ENCODE data around the gene SEMA6C. TPM values are rescaled to one million over a fixed set of nuclear protein-coding genes. Genes with fewer than 3 reads are reported as not detected.
A peak's percentile ranks its signal among the peaks of the same experiment; 100 is the strongest.

Gene SEMA6C
- total and polyA plus RNA-seq, 11 donors: 16.4 to 97.1 (median 50.8) TPM

DNA sequence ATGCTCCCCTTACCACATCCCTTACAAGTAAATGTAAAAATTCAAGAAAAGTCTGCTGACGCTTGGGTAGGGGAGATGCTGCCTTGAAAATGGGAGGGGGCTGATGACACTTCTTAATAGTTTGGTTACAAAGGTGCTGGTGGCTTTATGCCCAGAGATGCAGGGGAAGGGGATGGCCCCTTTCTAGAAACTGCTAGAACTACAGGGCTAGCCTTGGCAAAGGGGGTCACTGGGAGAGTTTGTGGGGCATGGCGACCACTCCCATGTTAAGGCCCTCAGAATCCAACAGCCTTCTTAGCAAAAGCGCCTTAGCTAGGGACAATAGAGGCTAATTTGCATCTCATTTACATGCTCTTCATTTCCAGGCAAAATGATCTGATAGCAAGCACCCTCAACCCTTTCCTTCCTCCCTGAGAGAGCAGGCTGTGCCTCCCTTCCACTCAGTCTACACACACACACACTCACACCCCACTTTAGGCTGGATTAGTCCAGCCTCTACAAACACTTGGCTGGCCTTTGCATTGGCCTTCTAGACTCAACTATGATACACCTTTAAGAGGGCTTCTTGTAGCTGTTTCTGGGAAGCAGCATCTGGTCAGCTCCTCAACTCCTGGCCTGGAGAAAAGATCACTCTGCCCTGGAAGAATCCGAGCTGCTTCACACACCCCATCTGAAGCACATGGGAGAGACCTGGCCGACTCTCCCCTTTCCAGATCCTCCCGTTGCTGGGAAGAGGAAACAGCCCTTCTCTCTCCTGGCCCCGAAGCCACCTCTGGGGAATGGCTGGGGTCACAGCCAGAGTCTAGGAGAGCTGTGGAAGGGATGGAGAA is 1.7 kb downstream of the SEMA6C start:
- DNase-seq (peak in 3 of 5 donors; percentile 65 to 75 (median 75)), ATAC-seq (peak in 3 of 4 donors; percentile 2 to 48 (median 11))
- intact Hi-C loops (cut with DNase I): loop anchor here in 2 of 10 donors (5.0 to 10.0 kb wide), 3 partner anchors 37 to 137 kb away; partner anchors contain the start of genes MINDY1 (in 1 of the 2) and PRUNE1 (in 1 of the 2)
- Histone ChIP-seq H3K27me3 (peaks cover 0 to 5% (median 0%) of the 10 kb centered on the region in 9 donors), H3K9me3 (no peaks in the 10 kb centered on the region), H3K4me3 (peak overlapping the region; percentile 66 to 97 (median 84)), H3K27ac (peak overlapping the region; percentile 79 to 92 (median 87)), H3K4me1 (peaks cover 13 to 58% (median 39%) of the 10 kb centered on the region in 12 donors), H3K36me3 (peaks cover 0 to 24% (median 10%) of the 10 kb centered on the region in 9 donors)
- TF ChIP-seq, protein P1, sequence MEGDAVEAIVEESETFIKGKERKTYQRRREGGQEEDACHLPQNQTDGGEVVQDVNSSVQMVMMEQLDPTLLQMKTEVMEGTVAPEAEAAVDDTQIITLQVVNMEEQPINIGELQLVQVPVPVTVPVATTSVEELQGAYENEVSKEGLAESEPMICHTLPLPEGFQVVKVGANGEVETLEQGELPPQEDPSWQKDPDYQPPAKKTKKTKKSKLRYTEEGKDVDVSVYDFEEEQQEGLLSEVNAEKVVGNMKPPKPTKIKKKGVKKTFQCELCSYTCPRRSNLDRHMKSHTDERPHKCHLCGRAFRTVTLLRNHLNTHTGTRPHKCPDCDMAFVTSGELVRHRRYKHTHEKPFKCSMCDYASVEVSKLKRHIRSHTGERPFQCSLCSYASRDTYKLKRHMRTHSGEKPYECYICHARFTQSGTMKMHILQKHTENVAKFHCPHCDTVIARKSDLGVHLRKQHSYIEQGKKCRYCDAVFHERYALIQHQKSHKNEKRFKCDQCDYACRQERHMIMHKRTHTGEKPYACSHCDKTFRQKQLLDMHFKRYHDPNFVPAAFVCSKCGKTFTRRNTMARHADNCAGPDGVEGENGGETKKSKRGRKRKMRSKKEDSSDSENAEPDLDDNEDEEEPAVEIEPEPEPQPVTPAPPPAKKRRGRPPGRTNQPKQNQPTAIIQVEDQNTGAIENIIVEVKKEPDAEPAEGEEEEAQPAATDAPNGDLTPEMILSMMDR (IDR thresholded peaks at IDR 0.05): no peak
- TF ChIP-seq POLR2A (IDR thresholded peaks at IDR 0.05): no peak
- 26 to 37% (median 34%) methylated on average over 6 to 7 of the region's 7 CpGs for WGBS, 4 donors

DNA sequence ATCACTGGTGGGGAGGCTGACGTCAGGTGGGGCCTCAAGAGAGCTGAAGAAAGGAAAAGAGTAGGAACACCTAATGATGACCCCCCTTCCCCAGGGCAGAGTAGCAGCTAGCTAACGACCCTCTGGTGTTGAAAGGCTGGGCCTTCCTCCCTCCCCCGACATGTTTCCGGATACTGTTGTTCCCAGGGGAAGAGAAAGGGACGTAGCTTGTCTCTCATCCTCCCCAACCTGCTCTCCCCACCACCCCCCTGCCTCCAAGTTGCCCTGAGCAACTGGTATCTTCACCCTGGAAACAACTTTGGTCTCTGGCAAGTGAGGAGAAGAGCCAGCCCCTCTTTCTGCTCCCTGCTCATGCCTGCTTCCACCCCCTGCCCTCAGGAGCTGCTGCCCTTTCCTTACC is 2.4 kb downstream of the SEMA6C start:
- DNase-seq (no peak), ATAC-seq (no peak)
- peaks cover 0 to 5% (median 0%) of the 10 kb centered on the region in 9 donors for H3K27me3 ChIP-seq
- H3K9me3 ChIP-seq: no peaks in the 10 kb centered on the region
- intact Hi-C loops (cut with DNase I): loop anchor here in 1 of 10 donors (5.0 to 10.0 kb wide), 2 partner anchors 37 to 119 kb away; no protein-coding TSS in a partner anchor
- WGBS, 4 donors: 8 to 18% (median 12%) methylated on average over 5 of the region's 5 CpGs
- peaks cover 0 to 31% (median 17%) of the 10 kb centered on the region in 9 donors for H3K36me3 ChIP-seq
- no peak for TF ChIP-seq POLR2A (IDR thresholded peaks at IDR 0.05)
- TF ChIP-seq, protein P1 (IDR thresholded peaks at IDR 0.05): no peak
- peak overlapping the region in 10 of 12 donors; percentile 66 to 97 (median 84) for H3K4me3 ChIP-seq
- H3K4me1 ChIP-seq: peaks cover 13 to 58% (median 39%) of the 10 kb centered on the region in 12 donors
- H3K27ac ChIP-seq: peak overlapping the region; percentile 79 to 92 (median 87)

DNA sequence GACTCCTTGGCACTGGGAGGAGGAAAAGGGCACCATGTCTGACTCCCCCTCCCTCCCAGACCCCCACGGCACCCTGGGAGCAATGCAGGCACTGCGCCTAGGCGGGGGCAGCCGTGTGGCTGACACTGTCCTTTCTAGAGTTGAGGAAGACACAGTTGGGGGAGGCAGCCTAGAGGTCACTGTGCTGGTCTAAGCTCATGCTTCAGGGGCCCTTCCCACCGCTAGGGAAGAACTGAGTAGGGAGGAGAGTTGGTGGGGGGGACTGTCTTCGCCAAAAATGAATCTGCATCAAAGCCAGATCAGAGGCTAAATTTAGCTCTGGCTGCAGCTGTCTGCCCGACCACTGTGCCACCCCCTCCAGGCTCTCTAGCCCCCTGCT is 3.4 kb downstream of the SEMA6C start:
- H3K27ac ChIP-seq: peak overlapping the region; percentile 79 to 92 (median 87)
- ATAC-seq (peak in 2 of 4 donors; percentile 12 to 22), DNase-seq (no peak)
- peaks cover 0 to 40% (median 26%) of the 10 kb centered on the region in 9 donors for H3K36me3 ChIP-seq
- H3K9me3 ChIP-seq: no peaks in the 10 kb centered on the region
- WGBS, 4 donors: 28 to 45% (median 35%) methylated on average over 7 of the region's 7 CpGs
- no peak for TF ChIP-seq POLR2A (IDR thresholded peaks at IDR 0.05)
- TF ChIP-seq, protein P1 (IDR thresholded peaks at IDR 0.05): peak in 3 of 12 donors; percentile 8 to 30 (median 16)
- peaks cover 0 to 5% (median 0%) of the 10 kb centered on the region in 9 donors for H3K27me3 ChIP-seq
- peak overlapping the region in 3 of 12 donors; percentile 12 to 83 (median 80) for H3K4me3 ChIP-seq
- H3K4me1 ChIP-seq: peaks cover 13 to 58% (median 39%) of the 10 kb centered on the region in 12 donors
- intact Hi-C loops (cut with DNase I): loop anchor here in 1 of 10 donors (5.0 to 10.0 kb wide), 2 partner anchors 36 to 118 kb away; no protein-coding TSS in a partner anchor
